Muscle of back (tissue), 13 donors: ENCODE results near the gene SCLY. TPM values are rescaled to one million over a fixed set of nuclear protein-coding genes. Genes with fewer than 3 reads are reported as not detected.
"Not testable (repeated sequence)": the region's sequence is repeated elsewhere in the genome, so short reads cannot be mapped to it uniquely, and the experiment has no call there.

ENCODE experiments used
- DNase-seq, 3 donors: peaks; one replicate each; pipeline versions ENCODE4 v3.0.0 to v3.0.0-alpha.2; 2013
- long read RNA-seq, 9 donors: transcript quantifications; one replicate each; lab custom pipeline, GENCODE V29; 2026
- polyA plus RNA-seq, 10 donors: library from polyadenylated mRNA; unstranded; fragments of 120-200 nt; gene quantifications; one replicate each; pipeline ENCODE4 v1.2.1, GENCODE V29; 2013; ENCODE audit not compliant: insufficient read length in 10 of 10

SCLY gene, protein sequence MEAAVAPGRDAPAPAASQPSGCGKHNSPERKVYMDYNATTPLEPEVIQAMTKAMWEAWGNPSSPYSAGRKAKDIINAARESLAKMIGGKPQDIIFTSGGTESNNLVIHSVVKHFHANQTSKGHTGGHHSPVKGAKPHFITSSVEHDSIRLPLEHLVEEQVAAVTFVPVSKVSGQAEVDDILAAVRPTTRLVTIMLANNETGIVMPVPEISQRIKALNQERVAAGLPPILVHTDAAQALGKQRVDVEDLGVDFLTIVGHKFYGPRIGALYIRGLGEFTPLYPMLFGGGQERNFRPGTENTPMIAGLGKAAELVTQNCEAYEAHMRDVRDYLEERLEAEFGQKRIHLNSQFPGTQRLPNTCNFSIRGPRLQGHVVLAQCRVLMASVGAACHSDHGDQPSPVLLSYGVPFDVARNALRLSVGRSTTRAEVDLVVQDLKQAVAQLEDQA
- 10 to 100 TPM in 2 of 10 donors, 1 to 10 TPM in 8; 7.8 to 12.0 (median 9.4) TPM for polyA plus RNA-seq
- long read RNA-seq, donor 1, partial matches to known transcripts = 0 of 1 reads
- long read RNA-seq, donor 1, other reads (novel, unspliced or antisense) = 0 of 1 reads
- long read RNA-seq, donor 2 = 0 reads
- long read RNA-seq, donor 3 = 0 reads
- long read RNA-seq, donor 4, partial matches to known transcripts = 0 of 2 reads
- long read RNA-seq, donor 4, other reads (novel, unspliced or antisense) = 0 of 2 reads
- long read RNA-seq, donor 5, partial matches to known transcripts = 0 of 1 reads
- long read RNA-seq, donor 5, other reads (novel, unspliced or antisense) = 0 of 1 reads
- long read RNA-seq, donor 6, partial matches to known transcripts = 0 of 6 reads
- long read RNA-seq, donor 6, other reads (novel, unspliced or antisense) = 0 of 6 reads
- long read RNA-seq, donor 7, partial matches to known transcripts = 0 of 2 reads
- long read RNA-seq, donor 7, other reads (novel, unspliced or antisense) = 0 of 2 reads
- long read RNA-seq, donor 8, partial matches to known transcripts = 0 of 1 reads
- long read RNA-seq, donor 8, other reads (novel, unspliced or antisense) = 0 of 1 reads
- long read RNA-seq, donor 9 = 0 reads

DNA sequence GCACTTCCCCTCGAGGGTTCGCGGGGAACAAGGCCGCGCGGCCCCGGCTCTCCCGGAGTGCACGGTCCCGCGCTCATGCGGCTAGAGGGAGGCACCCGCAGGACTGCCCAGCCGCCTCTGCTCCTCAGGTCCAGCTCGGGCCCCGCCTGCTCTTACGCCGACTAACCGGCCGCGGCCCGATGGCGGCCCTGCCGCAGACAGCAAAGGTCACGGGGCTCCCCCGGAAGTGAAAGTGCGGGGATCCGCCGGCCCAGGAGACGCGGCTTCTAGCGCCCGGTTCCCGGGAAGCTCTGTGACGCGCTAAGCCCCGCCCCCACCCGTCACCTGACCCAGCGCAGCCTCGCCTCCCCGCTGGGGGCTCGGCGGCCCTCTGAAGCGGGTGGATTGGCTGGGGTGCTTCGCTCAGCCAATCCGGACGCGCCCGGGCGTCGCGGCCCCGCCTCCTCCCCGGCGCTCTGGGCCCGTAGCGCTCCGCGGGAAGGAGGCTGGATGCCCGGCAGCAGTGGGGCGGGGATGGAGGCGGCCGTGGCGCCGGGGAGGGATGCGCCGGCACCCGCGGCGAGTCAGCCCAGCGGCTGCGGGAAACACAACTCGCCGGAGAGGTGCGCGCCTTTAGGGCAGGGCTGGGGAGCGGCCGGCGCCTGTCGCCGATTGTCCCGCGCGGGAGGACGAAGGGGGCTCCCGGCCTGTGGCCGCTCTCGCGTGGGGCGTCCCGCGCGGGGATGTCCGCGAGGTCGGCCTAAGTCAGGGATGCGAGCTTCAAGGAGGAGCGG lies at the start of gene SCLY:
Gene SCLY, plus strand, starts transcription at position 460 of the 773 bp plus-strand sequence. Its CDS starts 54 bp downstream, at position 514.
- peak; percentile 98 to 99 (median 99) for DNase-seq

DNA sequence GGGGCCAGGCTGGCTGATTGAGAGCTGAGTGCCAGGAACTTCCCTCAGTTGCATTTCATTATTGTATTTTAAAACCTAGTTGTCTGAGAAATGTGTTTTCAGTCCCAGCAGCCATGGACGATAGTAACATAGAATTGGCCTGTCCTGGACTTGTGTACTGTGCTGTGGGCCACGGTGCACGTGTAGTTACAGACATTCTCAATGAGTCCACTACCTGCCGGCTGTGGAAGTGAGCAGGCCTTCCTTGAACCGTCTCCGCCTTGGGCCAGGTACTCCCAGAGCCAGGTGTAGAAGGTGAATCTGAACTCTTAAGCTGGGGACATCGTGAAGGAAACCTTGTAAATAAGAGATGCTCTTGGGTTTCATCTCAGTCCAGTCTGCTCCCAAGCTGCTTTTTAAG lies 47.0 kb upstream of the SCLY start:
- DNase-seq = no peak

DNA sequence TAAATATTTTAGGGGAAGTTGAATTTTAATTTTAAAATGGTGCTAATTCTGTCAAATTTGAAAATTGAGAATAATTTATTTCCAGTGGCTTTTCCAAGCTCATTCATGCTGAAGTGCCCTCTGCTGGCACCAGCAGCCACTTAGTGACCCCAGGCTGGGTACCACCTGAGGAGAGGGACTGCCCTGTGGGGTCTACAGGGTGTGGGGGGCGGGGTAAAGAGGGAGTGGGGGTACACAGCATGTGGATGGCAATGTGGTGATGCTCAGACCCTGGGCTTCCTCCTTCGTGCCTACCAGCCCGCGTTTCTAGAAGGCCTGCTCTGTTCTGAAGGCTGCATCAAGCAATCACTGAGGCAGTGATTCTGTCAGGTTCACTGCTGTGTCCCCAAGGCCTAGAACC lies 45.1 kb upstream of the SCLY start:
- no peak for DNase-seq

DNA sequence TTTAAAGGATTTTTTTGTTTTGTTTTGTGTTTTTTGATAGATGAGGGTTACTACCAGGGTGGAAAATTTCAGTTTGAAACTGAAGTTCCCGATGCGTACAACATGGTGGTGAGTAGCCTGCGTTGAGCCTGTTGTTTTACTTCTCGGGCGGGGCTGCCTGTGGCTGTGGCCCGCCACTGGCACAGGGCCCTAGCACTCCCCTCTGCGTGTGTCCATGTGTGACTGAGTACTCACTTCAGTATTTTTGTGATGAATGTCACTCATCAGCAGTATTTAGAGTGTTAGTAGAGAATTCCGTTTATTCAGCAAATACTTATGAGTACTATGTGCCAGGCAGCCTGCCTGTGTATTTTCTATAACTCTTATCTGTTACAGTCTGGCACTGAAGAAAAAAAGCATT lies 44.3 kb upstream of the SCLY start:
- no peak for DNase-seq

DNA sequence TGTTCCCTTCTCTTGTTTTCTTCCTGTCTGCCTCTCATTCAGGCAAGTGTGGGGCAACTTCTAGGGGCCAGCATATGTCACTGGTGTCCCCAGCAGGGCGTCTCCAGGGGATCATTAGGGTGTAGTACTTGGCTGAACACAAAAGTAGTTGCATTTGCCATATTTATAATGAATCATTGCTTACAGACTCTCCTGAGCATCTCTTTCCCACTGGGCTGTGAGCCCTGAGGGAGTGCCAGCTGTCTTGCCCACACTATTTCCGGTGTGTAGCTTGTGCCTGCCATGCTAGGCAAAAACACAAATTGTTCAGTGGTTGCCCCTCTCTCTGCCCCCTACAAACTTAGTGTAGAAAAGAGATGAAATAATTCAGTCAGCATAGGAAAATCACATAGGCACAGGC lies 40.8 kb upstream of the SCLY start:
- no peak for DNase-seq

DNA sequence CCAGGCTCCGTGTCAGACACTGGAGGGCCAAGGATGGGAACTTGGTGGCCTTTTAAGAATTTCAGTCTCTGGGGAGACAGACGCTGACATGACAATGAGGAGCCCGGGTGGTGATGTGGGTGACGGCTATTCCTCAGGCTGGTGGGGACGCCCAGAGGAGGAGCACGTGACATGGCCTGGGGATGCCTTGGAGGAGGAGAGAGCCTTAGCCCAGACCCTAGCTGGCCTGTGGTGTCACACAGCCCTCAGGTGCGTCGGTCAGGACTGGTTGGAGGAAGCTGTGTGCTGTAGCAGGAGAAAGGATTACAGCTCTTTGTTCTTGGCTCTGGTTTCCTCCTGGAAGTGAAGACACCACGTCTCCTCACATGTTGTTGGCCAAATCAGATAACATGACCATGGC lies 40.0 kb upstream of the SCLY start:
- no peak for DNase-seq

- DNase-seq = no peak
These were observed 39.5 kb upstream of the SCLY start for GRCh38 chr2:238021327-238021726.

GRCh38 chr2:238022594-238023157 lies 38.1 kb upstream of the SCLY start:
- no peak for DNase-seq

DNA sequence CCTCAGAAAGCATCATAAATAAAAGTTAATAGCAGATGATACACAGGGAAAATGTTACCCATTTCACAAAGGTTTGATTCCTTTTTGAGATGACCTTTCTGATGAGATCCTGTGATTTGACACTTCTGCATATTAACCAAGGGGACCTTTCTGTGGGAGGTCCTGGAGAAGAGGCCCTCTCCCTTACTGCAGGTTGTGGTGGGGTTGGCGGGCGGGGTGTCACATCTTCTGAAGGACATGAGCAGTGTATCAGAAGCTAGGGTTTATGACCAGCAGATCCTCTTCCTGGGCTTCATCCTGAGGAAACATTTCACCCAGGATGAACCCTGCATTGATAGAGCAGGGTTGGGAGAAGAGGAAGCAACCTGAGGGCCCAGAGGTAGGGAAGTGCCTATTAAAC lies 37.2 kb upstream of the SCLY start:
- no peak for DNase-seq

GRCh38 chr2:238024986-238025385 lies 35.8 kb upstream of the SCLY start:
- peak in 1 of 3 donors; percentile 29 for DNase-seq

- no peak for DNase-seq
These were observed 35.0 kb upstream of the SCLY start for GRCh38 chr2:238025741-238026360.

DNA sequence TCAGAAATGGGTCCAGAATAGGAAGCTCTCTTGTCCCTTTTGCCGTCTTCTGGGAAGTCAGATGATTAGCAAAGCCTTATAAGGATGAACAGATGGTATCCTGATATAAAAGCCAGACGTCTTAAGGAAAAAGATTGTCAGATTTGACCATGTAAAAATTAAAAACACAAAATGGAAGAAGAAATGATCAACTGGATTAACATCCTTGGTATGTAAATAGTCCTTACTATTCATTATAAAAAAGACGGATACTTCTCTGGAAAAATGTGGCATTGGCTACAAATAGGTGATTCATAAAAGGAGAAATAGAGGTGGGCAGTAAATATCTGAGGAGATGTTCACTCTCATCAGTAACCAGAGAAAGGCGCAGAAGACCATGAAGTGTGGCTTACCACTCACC lies 33.7 kb upstream of the SCLY start:
- DNase-seq = no peak

DNA sequence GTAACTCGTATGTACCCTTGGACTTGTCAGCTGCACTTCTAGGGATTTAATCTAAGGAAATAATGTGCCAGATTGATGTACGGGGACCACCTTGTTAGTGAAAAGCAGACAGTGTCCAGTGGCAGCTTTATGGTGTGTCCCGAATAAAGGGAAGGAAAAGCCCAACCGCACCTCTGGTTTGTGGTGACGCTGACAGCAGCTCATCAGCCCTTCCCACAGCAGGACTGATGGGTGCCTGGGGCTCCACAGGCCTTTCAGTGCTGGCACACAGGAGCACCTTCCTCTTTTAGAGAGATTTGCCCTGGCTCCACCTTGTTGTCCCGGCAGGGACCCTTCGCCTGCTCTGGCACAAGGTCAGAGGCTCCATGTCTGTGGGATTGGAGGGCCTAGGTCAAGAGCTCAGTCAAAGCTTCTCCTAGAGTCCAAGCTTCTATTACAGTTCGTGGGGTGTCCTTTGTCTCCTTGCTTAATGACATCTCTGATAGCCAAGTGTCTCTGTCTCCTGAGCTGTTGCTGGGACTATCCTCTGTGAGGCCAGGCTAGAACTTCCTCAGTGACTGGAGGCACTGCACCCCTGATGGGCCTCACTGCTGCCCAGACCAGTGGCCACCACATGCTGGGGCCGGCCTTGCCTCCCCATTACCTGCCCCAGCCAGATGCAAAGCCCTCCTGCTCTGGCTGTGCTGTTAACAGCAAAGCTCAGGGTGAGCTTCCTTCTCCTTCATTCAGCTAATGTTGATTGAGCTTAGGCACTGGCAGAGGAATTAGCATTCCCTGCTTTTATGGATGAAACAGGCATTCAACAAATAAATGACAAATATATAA lies 33.0 kb upstream of the SCLY start:
- no peak for DNase-seq

GRCh38 chr2:238029853-238030252 lies 30.9 kb upstream of the SCLY start:
- no peak for DNase-seq

GRCh38 chr2:238030422-238031155 lies 30.2 kb upstream of the SCLY start:
- no peak for DNase-seq

GRCh38 chr2:238031751-238032150 lies 29.1 kb upstream of the SCLY start:
- no peak for DNase-seq

- no peak for DNase-seq
These were observed 28.0 kb upstream of the SCLY start for GRCh38 chr2:238032755-238033337.

GRCh38 chr2:238033991-238034390 lies 26.8 kb upstream of the SCLY start:
- DNase-seq = not testable (repeated sequence)

DNA sequence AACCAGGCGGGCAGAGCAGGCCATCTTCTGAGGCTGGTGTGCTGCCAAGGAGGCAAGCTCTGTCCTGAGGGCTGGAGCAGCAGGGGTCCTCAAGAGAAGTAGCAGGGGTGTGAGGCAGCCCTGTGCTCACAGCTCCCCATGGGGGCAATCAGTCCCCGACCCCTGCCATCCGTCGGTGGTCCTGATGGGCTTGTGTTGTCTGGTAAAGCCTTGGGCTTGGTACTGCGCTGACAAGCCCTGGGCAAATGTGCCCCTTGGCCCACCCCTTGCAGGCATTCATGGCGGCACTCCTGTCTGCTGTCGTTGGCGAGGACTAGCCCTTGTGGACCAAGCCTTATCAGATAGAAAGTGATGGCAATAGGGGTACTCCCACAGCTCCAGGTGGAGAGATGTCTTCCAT lies 22.6 kb upstream of the SCLY start:
- DNase-seq = no peak
